GM18511 (cell line): Measurements from ENCODE around the gene VEZT.

Experiments used
- ATAC-seq: cut with Tn5 transposase; IDR thresholded peaks from one replicate; pipeline ENCODE4 v1.9.1; 2021; ENCODE audit warnings: mild to moderate bottlenecking, moderate library complexity; ENCODE audit not compliant: unreplicated experiment

VEZT gene

GRCh38 chr12:95200128-95200894 is 17.3 kb upstream of the VEZT start:
- no peak for ATAC-seq

GRCh38 chr12:95201056-95201670 is 16.4 kb upstream of the VEZT start:
- ATAC-seq, result no peak

GRCh38 chr12:95202691-95203486 is 14.7 kb upstream of the VEZT start:
- no peak for ATAC-seq

GRCh38 chr12:95203487-95204030 is 14.0 kb upstream of the VEZT start:
- ATAC-seq, result no peak

GRCh38 chr12:95204141-95204866 is 13.3 kb upstream of the VEZT start:
- ATAC-seq, result no peak

- no peak for ATAC-seq
These were observed 12.5 kb upstream of the VEZT start for GRCh38 chr12:95205016-95205624.

- ATAC-seq, result no peak
These were observed 11.9 kb upstream of the VEZT start for GRCh38 chr12:95205685-95206084.

GRCh38 chr12:95206916-95207315 is 10.7 kb upstream of the VEZT start:
- ATAC-seq, result no peak

- ATAC-seq, result no peak
These were observed 10.2 kb upstream of the VEZT start for GRCh38 chr12:95207407-95207806.

- no peak for ATAC-seq
These were observed 8.9 kb upstream of the VEZT start for GRCh38 chr12:95208678-95209077.

- no peak for ATAC-seq
These were observed 5.0 kb upstream of the VEZT start for GRCh38 chr12:95212586-95212985.

- ATAC-seq, result no peak
These were observed 4.5 kb upstream of the VEZT start for GRCh38 chr12:95213119-95213518.

GRCh38 chr12:95213928-95214327 is 3.7 kb upstream of the VEZT start:
- no peak for ATAC-seq

- ATAC-seq, result no peak
These were observed 3.1 kb upstream of the VEZT start for GRCh38 chr12:95214466-95214865.

- ATAC-seq, result no peak
These were observed 1.7 kb upstream of the VEZT start for GRCh38 chr12:95215949-95216348.

GRCh38 chr12:95216711-95217376 is 763 bp upstream of the VEZT start:
- peak; percentile 28 for ATAC-seq

- peak; percentile 12 for ATAC-seq
These were observed 835 bp downstream of the VEZT start for GRCh38 chr12:95218150-95219133.

GRCh38 chr12:95220190-95220589 is 2.6 kb downstream of the VEZT start:
- no peak for ATAC-seq

GRCh38 chr12:95220726-95221125 is 3.1 kb downstream of the VEZT start:
- no peak for ATAC-seq
